CD4-positive, alpha-beta T cell treated with Interleukin-4 for 4 hours (primary cell): ENCODE measurements around the gene KCNQ1OT1.

Experiments
- DNase-seq: peaks from one replicate; pipeline ENCODE4 v3.0.0-alpha.2; 2020

Gene KCNQ1OT1

GRCh38 chr11:2590965-2591754 is 108.6 kb downstream of the KCNQ1OT1 start:
- DNase-seq, result no peak

GRCh38 chr11:2590131-2590964 is 109.4 kb downstream of the KCNQ1OT1 start:
- DNase-seq, result no peak

- DNase-seq, result no peak
Measured at GRCh38 chr11:2589538-2589934, 110.3 kb downstream of the KCNQ1OT1 start.

- DNase-seq, result no peak
Measured at GRCh38 chr11:2588809-2589537, 110.8 kb downstream of the KCNQ1OT1 start.

GRCh38 chr11:2587976-2588748 is 111.6 kb downstream of the KCNQ1OT1 start:
- no peak for DNase-seq

- DNase-seq, result no peak
Measured at GRCh38 chr11:2587132-2587930, 112.5 kb downstream of the KCNQ1OT1 start.

- DNase-seq, result no peak
Measured at GRCh38 chr11:2586793-2587131, 113.0 kb downstream of the KCNQ1OT1 start.

GRCh38 chr11:2586087-2586792 is 113.6 kb downstream of the KCNQ1OT1 start:
- no peak for DNase-seq

GRCh38 chr11:2585566-2586086 is 114.2 kb downstream of the KCNQ1OT1 start:
- no peak for DNase-seq

- DNase-seq, result no peak
Measured at GRCh38 chr11:2584812-2585565, 114.8 kb downstream of the KCNQ1OT1 start.

GRCh38 chr11:2584434-2584811 is 115.4 kb downstream of the KCNQ1OT1 start:
- no peak for DNase-seq

- DNase-seq, result no peak
Measured at GRCh38 chr11:2583605-2583958, 116.2 kb downstream of the KCNQ1OT1 start.

GRCh38 chr11:2582946-2583604 is 116.7 kb downstream of the KCNQ1OT1 start:
- DNase-seq, result no peak

GRCh38 chr11:2582351-2582945 is 117.3 kb downstream of the KCNQ1OT1 start:
- no peak for DNase-seq

GRCh38 chr11:2581931-2582350 is 117.9 kb downstream of the KCNQ1OT1 start:
- no peak for DNase-seq

- no peak for DNase-seq
Measured at GRCh38 chr11:2581151-2581930, 118.5 kb downstream of the KCNQ1OT1 start.

- DNase-seq, result no peak
Measured at GRCh38 chr11:2580571-2581001, 119.2 kb downstream of the KCNQ1OT1 start.

GRCh38 chr11:2580061-2580421 is 119.8 kb downstream of the KCNQ1OT1 start:
- DNase-seq, result no peak
